Left colon (tissue), 2 donors: Measurements from ENCODE around the gene CLBA1. TPM values are rescaled to one million over a fixed set of nuclear protein-coding genes. Genes with fewer than 3 reads are reported as not detected.
"Not testable (repeated sequence)": the region's sequence is repeated elsewhere in the genome, so short reads cannot be mapped to it uniquely, and the experiment has no call there.

Experiments
- ATAC-seq: fragments of 200-7000 bp; cut with Tn5 transposase; one replicate; pipeline ENCODE4 v1.9.1; 2020; ENCODE audit warnings: mild to moderate bottlenecking, moderate library complexity
- DNase-seq, 2 donors: peaks; one replicate each; pipeline ENCODE4 v3.0.0-alpha.2; 2020
- intact Hi-C, 2 donors: fragments of 100-400 bp; cut with DNase I in 1 of 2; cut with micrococcal nuclease in 1 of 2; formaldehyde crosslinking; loops; one replicate each; pipeline versions ENCODE4 v1.11.2 to v1.14.0; 2022; cut with DNase I, micrococcal nuclease
- total RNA-seq, 2 donors: library from RNA; stranded (reverse); fragmentation: NEBNext Ultra II Directional; extraction: Animal tissue kit (Norgen Biotek cat#: 25700); gene quantifications; one replicate each; pipeline ENCODE4 v1.2.1, GENCODE V29; 2021
- donor health status: DM: no; HTN: no; CAD: no.
- donor health status: DM: yes; HTN: yes; CAD: no.

CLBA1 gene
- total RNA-seq, 2 donors from 2014 or later: 4.2 to 6.5 TPM

DNA sequence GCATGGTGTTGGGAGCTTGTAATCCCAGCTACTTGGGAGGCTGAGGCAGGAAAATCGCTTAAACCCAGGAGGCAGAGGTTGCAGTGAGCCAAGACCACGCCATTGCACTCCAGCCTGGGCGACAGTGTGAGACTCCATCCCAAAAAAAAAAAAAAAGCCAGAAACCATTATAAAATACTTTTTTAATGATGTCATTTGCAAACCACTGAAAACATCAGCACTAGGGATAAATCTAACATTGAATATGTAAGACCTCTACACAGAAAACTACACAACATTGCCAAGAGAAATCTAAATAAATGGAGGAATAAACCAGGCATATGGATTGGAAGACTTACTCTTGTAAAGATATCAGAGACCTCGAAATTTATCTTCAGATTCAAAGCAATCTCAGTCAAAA lies 42.1 kb downstream of the CLBA1 start:
- ATAC-seq, intact Hi-C loops, DNase-seq: not testable (repeated sequence)

DNA sequence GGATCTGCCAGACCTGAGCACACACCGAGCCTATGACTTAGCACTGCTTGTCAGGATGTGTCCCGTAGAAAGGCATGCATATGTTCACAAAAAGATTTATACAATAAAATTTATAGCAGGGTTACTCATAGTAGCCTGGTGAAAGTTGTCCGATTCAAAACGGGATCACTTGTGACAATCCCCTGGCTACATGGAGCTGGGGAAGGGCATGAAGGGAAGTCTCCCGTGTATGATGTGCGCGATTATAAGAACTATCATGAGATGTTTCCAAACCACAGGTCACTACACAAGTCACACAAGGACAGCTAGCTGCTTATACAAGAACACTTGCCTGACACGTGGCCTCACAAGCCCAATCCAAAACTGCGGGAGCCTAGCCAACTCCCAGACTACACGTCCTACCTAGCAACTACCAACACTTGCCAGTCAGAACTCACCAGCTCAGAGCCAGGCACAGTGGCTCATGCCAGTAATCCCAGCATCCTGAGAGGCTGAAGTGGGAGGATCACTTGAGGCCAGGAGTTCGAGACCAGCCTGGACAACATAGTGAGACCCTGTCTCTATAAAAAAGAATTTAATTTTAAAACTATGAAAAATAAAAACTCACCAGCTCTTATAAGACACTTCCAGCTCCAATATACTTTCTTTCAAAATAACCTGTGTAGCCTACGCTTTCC lies 42.8 kb downstream of the CLBA1 start:
- no peak for ATAC-seq
- intact Hi-C loops: no loop called here
- DNase-seq: no peak

DNA sequence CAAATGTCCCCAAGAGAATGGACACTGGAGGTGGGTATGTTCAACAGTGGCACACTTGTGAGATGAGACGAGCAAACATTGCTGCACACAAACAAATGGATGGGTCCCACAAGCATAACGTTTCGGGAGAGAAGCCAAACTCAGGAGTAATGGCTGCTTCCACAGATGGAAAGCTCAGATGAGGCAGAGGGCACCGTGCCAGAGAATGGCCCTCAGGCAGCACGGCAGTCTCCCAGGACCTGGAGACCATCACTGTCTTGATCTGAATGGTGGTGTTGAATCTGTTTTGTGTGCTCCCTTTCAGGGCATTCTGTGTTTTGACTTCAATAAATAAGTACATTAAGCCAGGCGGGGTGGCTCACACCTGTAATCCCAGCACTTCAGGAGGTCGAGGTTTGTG lies 43.8 kb downstream of the CLBA1 start:
- ATAC-seq: no peak
- DNase-seq: no peak
- intact Hi-C loops: no loop called here

DNA sequence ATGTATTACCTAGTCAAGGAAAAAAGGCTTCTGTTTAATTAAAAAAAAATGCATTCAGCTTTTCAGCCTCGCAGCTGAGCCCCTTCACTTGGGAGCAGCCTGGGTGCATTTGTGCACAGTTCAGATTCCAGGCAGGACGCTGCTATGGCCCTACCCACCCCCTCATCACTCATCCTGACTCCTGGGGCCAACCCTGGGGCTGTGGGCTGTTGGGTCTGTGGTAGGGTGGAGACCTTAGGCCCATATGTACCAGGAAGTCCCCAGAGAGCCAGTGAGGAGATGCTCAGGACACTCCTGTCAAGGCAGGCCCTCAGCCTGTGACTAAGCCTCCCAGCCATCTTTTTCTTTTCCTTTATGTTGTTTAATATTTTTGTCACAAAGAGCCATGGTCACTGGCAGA lies 44.6 kb downstream of the CLBA1 start:
- no peak for ATAC-seq
- intact Hi-C loops: no loop called here
- DNase-seq: no peak

DNA sequence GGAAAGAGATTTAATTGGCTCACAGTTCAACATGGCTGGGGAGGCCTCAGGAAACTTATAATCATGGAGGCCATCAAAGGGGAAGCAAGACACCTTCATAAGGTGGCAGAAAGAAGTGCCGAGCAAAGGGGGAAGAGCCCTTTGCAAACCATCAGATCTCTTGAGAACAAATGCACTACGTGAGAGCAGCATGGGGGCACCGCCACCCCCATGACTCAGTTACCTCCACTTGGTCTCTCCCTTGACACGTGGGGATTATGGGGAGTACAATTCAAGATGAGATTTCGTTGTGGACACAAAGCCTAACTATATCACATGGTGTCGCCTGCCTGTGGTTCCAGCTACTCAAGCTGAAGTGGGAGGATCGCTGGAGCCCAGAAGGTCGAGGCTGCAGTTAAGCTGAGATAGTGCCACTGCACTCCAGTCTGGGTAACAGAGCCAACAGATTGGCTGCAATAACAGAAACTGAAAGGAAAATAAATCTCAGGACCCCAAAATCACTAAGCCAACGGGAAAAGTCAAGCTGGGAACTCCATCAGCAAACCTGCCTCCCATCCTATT lies 45.3 kb downstream of the CLBA1 start:
- DNase-seq (no peak), ATAC-seq (no peak)
- intact Hi-C loops: no loop called here

DNA sequence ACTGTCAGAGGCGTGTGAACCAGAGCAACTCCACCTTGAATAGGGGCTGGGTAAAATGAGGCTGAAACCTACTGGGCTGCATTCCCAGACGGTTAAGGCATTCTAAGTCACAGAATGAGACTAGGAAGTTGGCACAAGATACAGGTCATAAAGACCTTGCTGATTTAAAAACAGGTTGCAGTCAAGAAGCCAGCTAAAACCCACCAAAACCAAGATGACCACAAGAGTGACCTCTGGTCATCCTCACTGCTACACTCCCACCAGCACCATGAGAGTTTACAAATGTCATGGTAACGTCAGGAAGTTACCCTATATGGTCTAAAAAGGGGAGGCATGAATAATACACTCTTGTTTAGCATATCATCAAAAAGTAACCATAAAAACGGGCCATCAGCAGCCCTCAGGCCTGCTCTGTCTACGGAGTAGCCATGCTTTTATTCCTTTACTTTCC lies 46.9 kb downstream of the CLBA1 start:
- peak; percentile 50 for ATAC-seq
- DNase-seq, intact Hi-C loops: not testable (repeated sequence)

DNA sequence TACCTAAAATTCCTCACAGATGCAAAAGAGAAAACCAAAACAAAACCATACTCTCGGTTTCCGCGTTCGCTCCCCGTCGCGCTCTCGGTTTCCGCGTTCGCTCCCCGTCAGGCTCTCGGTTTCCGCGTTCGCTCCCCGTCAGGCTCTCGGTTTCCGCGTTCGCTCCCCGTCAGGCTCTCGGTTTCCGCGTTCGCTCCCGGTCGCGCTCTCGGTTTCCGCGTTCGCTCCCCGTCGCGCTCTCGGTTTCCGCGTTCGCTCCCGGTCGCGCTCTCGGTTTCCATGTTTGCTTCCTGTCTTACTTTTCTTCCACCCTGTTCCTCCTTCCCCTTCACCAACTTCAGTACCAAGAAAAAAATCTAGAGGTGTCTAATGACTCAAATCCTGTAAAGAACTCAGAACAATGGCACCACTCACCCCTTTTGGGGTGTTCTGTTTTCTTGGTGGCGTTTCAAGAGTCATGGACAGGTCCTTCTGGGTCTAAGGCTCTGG lies 47.9 kb downstream of the CLBA1 start:
- intact Hi-C loops: not testable (repeated sequence)
- DNase-seq (peak in 1 of 2 donors; percentile 43), ATAC-seq (peak; percentile 46)

DNA sequence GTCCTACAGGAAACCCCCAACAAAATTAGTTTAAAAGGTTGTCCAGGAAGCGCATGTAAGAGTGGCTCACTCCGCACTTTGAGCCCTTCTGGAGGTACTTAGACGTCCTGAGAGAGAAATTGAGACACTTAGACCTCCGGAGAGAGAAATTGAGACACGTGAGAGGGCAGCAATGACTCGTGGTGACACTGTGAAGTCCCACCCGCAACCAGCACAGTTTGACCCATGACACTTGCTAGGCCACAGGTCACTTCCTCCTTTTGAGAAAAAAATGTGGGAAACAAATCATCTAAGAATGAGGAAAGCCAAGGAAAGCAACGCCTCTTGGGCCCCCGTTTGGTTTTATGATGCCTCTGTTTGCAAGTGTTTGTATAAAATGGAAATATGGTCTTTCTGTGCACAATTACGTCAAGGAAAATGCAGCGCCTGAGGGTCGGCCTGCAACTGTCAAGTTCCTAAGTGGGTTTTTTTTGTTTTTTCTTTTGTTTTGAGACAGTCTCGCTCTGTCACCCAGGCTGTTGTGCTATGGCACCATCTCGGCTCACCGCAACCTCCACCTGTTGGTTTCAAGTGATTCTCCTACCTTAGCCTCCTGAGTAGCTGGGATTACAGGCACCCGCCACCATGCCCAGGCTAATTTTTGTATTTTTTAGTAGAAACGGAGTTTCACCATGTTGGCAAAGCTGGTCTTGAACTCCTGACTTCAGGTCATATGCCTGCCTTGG lies 48.9 kb downstream of the CLBA1 start:
- ATAC-seq (no peak), DNase-seq (no peak)
- intact Hi-C loops: no loop called here

DNA sequence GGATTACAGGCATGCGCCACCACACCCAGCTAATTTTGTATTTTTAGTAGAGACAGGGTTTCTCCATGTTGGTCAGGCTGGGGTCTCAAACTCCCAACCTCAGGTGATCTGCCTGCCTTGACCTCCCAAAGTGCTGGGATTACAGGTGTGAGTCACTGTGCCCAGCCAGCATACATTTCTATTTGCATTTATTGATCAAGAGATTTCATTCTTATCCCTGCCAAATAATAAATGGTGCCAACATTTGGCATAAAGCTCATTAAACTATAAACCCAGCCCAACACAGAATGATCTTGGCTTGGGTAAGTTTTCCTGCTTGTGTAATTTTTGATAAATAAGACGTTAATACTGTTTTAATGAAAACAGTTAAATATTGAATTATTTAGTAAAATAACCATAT lies 50.0 kb downstream of the CLBA1 start:
- DNase-seq, ATAC-seq, intact Hi-C loops: not testable (repeated sequence)

DNA sequence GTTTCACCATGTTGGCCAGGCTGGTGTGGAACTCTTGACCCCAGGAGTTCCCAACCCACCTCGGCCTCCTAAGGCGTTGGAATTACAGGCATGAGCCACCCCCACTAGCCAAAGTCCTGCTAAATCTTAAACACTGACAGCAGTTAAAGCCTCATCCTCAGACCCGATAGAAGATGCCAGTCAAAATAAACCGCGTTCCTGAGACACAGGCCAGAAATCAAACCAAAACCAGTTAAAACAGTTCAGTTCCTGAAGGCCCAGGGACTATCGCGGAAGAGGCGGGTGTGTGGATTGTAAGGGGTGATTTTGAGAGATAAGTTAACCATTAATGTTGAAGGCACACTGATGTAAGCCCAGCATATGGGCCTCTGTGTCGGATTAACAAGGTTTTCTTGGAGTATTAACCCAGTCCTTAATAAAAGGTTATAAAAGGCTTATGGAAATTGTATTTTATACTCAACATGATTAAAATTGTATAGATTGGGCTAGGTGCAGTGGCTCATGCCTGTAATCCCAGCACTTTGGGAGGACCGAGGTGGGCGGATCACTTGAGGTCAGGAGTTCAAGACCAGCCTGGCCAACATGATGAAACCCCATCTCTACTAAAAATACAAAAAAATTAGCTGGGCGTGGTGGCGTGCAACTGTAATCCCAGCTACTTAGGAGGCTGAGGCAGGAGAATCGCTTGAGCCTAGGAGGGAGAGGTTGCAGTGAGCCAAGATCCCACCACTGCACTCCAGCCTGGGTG lies 54.0 kb downstream of the CLBA1 start:
- no peak for ATAC-seq
- intact Hi-C loops: loop anchor here (5.0 to 10.0 kb wide), 2 partner anchors 62 to 145 kb away; partner anchors contain the start of gene AHNAK2 (in 1 of the 2)
- DNase-seq: no peak

DNA sequence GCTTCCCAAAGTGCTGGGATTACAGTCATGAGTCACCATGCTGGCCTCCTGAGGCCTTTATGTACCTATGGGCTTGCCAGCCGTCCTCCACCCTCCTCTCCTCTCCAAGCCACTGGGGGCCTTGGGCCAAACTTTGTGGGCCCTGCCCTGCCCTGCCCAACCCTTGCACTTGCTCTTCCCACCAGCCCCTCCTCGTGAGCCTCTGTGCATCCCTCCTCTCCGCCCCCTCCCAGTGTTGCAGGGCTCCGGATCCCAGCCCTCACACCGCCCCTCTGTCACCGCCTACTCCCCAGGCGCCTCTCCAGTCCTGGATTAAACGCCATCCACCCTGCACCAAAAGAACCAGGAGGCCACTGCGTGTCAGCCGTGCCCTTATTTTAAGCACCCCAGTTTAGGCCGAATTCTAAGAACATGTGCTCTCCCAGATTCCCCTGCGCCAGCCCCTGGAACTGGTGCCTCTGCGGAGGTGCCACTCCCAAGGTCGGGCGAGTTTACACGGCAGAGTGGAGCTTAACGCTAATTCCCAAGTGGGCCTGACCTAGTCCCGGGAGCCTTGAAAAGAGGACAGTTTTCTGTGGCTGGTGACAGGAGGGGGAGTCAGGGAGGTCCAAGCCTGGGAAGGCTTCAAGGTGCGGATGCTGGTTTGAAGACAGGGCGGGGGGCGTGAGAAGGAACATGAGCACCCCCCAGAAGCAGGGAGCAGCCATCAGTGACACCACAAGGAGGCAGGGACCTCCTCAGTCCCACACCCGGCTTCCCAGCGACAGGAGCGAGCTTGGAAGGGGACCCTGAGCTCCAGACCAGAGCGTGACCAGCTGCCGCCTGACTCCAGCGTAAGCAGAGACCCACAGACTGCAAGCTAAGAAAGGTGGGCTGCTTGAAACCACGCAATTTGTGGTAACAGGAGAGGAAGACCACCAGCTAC lies 56.5 kb downstream of the CLBA1 start:
- no peak for DNase-seq
- intact Hi-C loops: loop anchor here (5.0 to 10.0 kb wide), 2 partner anchors 65 to 147 kb away; partner anchors contain the start of gene AHNAK2 (in 1 of the 2)
- no peak for ATAC-seq

DNA sequence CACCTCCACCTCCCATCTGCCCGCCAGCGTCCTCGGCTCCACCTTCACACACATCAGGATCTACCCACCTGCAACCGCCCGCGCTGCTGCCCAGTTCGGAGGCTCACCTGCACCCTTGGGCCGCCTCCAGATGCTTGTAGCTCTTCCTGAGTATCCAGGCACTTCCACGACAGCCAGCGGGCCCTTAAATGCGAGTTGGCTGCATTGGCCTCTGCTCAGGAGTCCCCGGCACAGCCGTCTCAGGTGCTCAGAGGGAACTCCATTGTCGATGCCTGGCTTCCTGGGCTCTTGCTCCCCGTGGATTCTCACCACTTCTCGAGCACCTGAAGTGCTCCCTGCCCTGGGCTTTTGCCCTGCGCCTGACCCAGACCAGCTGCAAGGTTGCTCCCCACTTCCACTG lies 57.2 kb downstream of the CLBA1 start:
- no peak for ATAC-seq
- DNase-seq: no peak
- intact Hi-C loops: loop anchor here (5.0 to 10.0 kb wide), 2 partner anchors 66 to 148 kb away; partner anchors contain the start of gene AHNAK2 (in 1 of the 2)

DNA sequence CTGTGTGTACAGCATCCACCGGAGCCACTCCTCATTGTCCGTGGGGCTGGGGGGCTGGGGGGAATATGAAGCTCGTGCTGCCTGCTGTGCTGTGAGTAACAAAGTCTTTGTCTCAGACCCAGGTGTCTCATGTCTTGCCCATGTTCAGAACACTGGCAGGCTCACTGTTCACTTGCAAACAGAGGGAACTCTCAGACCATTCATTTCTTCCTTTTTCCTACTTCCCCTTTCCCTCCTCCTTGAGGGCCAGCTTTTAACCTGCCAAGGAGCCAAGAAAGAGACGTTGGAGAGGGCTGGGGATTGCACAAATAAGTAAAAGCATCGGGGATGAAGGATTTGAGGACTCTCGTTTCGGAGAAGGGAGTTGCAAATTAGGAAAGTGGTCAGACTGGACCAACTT lies 58.1 kb downstream of the CLBA1 start:
- DNase-seq: no peak
- intact Hi-C loops: loop anchor here (2.0 to 10.0 kb wide), 3 partner anchors 66 to 149 kb away; partner anchors contain the start of gene AHNAK2 (in 1 of the 2)
- ATAC-seq: no peak

Other genes with a start within 250 kb of the CLBA1 start
- 10 to 100 TPM; 53.2 to 59.3 TPM for gene SIVA1, start 232.6 kb upstream of the CLBA1 start, total RNA-seq
- gene AKT1, start 190.0 kb upstream of the CLBA1 start, total RNA-seq: 100 to 1,000 TPM; 132 to 135 TPM
- 1 to 10 TPM; 7.2 to 9.2 TPM for gene ZBTB42, start 184.7 kb upstream of the CLBA1 start, total RNA-seq
- 10 to 100 TPM; 76.4 to 89.3 TPM for gene CEP170B, start 120.5 kb upstream of the CLBA1 start, total RNA-seq
- gene PLD4, start 60.9 kb upstream of the CLBA1 start, total RNA-seq: 1 to 10 TPM in 1 of 2 donors, not detected in 1; 2.2 TPM
- 10 to 100 TPM in 1 of 2 donors, 1 to 10 TPM in 1; 3.2 to 23.4 TPM for gene AHNAK2, start 7.4 kb upstream of the CLBA1 start, total RNA-seq
- 1 to 10 TPM; 5.2 to 6.5 TPM for gene CDCA4, start 35.3 kb downstream of the CLBA1 start, total RNA-seq
- 1 to 10 TPM in 1 of 2 donors, under 1 TPM in 1; 0.73 to 3.4 TPM for gene GPR132, start 79.6 kb downstream of the CLBA1 start, total RNA-seq
- 10 to 100 TPM in 1 of 2 donors, 1 to 10 TPM in 1; 7.6 to 11.9 TPM for gene JAG2, start 183.0 kb downstream of the CLBA1 start, total RNA-seq
- 10 to 100 TPM; 45.6 to 56.8 TPM for gene NUDT14, start 195.5 kb downstream of the CLBA1 start, total RNA-seq